ENCODE results near the gene MYO1A. TPM values are rescaled to one million over a fixed set of nuclear protein-coding genes. Genes with fewer than 3 reads are reported as not detected.
"Not testable (repeated sequence)": the region's sequence is repeated elsewhere in the genome, so short reads cannot be mapped to it uniquely, and the experiment has no call there.

The MYO1A gene
- total RNA-seq, 1 experiment from 2014 or later = 0.12 TPM

DNA sequence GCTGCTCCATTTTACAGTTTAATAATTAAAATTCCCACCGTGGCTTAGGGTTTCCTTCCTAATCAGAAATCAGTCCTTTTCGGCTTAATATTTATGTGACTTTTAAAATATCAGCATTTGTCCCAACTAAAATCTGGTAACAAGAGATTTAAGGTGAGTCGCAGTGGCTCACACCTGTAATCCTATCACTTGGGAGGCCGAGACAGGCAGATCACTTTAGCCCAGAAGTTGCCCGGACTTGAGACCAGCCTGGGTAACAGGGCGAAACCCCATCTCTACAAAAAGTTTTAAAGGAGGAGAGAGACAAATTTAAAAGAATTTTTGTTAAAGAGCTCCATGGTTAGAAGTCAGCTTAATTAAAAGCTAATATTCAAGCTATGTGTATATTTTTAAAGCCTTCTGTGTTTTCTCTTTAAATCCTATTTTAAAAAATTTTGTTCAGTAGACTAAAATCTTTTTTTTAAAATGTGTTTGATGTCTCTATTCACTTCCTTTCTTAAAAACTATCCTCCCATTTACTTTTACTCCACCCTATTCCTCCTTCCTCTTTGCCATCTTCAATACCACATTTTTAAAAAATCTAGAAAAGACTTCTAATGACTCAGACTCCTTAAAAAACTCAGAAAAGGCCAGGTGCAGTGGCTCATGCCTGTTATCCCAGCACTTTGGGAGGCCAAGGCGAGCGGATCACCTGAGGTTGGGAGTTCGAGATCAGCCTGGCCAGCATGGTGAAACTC, 29.8 kb downstream of the MYO1A start:
- peaks cover 10% of the 10 kb centered on the region for H3K27me3 Mint-ChIP-seq (ENCODE audit: insufficient read depth, unreplicated experiment)
- intact Hi-C loops (cut with micrococcal nuclease) = no loop called here
- H3K36me3 Mint-ChIP-seq (ENCODE audit: insufficient read depth, unreplicated experiment) = no peaks in the 10 kb centered on the region
- H3K9me3 Mint-ChIP-seq (ENCODE audit: unreplicated experiment) = no peaks in the 10 kb centered on the region
- TF ChIP-seq, protein P1, sequence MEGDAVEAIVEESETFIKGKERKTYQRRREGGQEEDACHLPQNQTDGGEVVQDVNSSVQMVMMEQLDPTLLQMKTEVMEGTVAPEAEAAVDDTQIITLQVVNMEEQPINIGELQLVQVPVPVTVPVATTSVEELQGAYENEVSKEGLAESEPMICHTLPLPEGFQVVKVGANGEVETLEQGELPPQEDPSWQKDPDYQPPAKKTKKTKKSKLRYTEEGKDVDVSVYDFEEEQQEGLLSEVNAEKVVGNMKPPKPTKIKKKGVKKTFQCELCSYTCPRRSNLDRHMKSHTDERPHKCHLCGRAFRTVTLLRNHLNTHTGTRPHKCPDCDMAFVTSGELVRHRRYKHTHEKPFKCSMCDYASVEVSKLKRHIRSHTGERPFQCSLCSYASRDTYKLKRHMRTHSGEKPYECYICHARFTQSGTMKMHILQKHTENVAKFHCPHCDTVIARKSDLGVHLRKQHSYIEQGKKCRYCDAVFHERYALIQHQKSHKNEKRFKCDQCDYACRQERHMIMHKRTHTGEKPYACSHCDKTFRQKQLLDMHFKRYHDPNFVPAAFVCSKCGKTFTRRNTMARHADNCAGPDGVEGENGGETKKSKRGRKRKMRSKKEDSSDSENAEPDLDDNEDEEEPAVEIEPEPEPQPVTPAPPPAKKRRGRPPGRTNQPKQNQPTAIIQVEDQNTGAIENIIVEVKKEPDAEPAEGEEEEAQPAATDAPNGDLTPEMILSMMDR (IDR thresholded peaks at IDR 0.05; ENCODE audit: unreplicated experiment) = no peak
- BruUV-seq (replicated peaks) = no TSS peak
- no peak overlapping the region for H3K4me3 Mint-ChIP-seq (ENCODE audit: unreplicated experiment)
- peak overlapping the region; percentile 39 for H3K27ac Mint-ChIP-seq (ENCODE audit: low read depth, unreplicated experiment)
- POLR2A ChIA-PET = interaction anchor here (0.6 to 1.4 kb wide), 4 partner anchors 7 to 155 kb away, joined by 3 to 4 read pairs (median 4); no protein-coding TSS in a partner anchor
- H3K4me1 Mint-ChIP-seq (ENCODE audit: insufficient read depth, unreplicated experiment) = no peaks in the 10 kb centered on the region
- DNase-seq (ENCODE audit: unreplicated experiment) = no peak
- CTCF ChIA-PET = interaction anchor here (1.2 to 3.5 kb wide), 5 partner anchors 9 to 18 kb away, joined by 3 to 12 read pairs (median 8); partner anchors contain the start of gene ZBTB39

DNA sequence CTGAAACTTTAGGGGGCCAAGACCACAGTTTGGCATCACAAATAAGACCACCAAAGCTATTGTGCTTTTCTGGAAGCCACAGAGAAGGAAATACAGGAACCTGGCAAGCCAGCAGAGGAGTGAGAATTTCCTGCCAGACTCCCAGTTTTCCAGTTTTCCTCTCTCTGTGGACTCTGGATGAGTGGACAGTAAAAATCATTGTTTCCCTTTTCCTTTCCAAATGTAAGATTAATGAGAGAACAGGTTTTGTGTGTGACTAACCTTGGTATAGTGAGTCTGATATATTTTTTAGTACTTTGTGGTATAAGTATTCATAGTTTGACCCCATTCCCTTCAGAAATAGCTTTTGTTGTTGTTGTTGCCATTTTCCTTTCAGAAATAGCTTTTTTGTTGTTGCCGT, 31.0 kb downstream of the MYO1A start:
- peaks cover 22% of the 10 kb centered on the region for H3K27me3 Mint-ChIP-seq (ENCODE audit: insufficient read depth, unreplicated experiment)
- intact Hi-C loops (cut with micrococcal nuclease) = no loop called here
- H3K9me3 Mint-ChIP-seq (ENCODE audit: unreplicated experiment) = no peaks in the 10 kb centered on the region
- CTCF ChIA-PET = interaction anchor here (0.7 to 5.1 kb wide), 7 partner anchors 8 to 42 kb away, joined by 3 to 49 read pairs (median 5); partner anchors contain the start of gene ZBTB39
- TF ChIP-seq, protein P1 (IDR thresholded peaks at IDR 0.05; ENCODE audit: unreplicated experiment) = no peak
- DNase-seq (ENCODE audit: unreplicated experiment) = no peak
- POLR2A ChIA-PET = interaction anchor here (0.6 to 1.3 kb wide), 3 partner anchors 11 to 54 kb away, joined by 3 to 4 read pairs (median 3); no protein-coding TSS in a partner anchor
- no peaks in the 10 kb centered on the region for H3K36me3 Mint-ChIP-seq (ENCODE audit: insufficient read depth, unreplicated experiment)
- no TSS peak for BruUV-seq (replicated peaks)
- no peak overlapping the region for H3K27ac Mint-ChIP-seq (ENCODE audit: low read depth, unreplicated experiment)
- H3K4me1 Mint-ChIP-seq (ENCODE audit: insufficient read depth, unreplicated experiment) = no peaks in the 10 kb centered on the region
- H3K4me3 Mint-ChIP-seq (ENCODE audit: unreplicated experiment) = no peak overlapping the region

DNA sequence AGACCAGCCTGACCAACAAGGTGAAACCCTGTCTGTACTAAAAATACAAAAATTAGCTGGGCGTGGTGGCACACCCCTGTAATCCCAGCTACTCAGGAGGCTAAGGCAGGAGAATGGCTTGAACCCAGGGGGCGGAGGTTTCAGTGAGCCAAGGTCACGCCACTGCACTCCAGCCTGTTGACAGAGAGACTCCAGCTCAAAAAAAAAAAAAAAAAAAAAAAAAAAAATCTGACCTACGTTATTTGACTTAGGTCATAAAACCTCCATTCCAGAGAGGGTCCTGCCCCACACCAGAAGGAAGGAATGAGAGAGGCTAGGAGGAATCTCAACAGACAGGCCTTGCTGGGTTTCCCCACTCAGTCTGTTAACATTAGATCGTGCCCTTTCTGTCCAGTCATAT, 31.6 kb downstream of the MYO1A start:
- ChIA-PET POLR2A (interaction anchor here (1.1 kb wide), 1 partner anchor 19 kb away, joined by 3 read pairs; no protein-coding TSS in a partner anchor), CTCF (interaction anchor here (0.7 to 5.1 kb wide), 8 partner anchors 7 to 43 kb away, joined by 3 to 49 read pairs (median 4); partner anchors contain the start of gene ZBTB39)
- H3K27me3 Mint-ChIP-seq (ENCODE audit: insufficient read depth, unreplicated experiment) = peaks cover 28% of the 10 kb centered on the region
- H3K4me1 Mint-ChIP-seq (ENCODE audit: insufficient read depth, unreplicated experiment); H3K36me3 Mint-ChIP-seq (ENCODE audit: insufficient read depth, unreplicated experiment); intact Hi-C loops (cut with micrococcal nuclease); H3K4me3 Mint-ChIP-seq (ENCODE audit: unreplicated experiment); DNase-seq (ENCODE audit: unreplicated experiment); H3K9me3 Mint-ChIP-seq (ENCODE audit: unreplicated experiment); H3K27ac Mint-ChIP-seq (ENCODE audit: low read depth, unreplicated experiment); BruUV-seq (replicated peaks): not testable (repeated sequence)

DNA sequence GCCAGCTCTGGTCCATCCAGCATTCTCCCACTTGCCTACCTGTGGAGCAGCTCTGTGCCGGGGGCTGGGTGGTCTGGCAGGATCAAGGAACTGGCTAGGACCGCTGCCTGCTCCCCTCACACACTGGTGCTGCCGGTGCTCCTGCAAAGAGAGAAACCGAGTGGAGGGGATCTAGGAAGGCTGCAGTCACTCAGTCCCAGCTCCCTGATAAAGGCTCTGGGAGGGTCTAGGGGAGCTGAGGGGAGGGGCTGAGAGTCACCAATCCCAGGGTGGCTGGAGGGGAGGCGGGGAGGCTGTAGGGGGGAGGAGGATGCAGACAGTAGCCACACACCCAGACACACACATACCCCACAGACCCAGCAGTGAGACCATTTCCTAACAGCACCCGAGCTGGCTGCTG, 33.6 kb downstream of the MYO1A start, which contains the start of gene TAC3:
Gene TAC3, minus strand, starts transcription at position 182 of the 400 bp plus-strand sequence. CDS start 732 bp downstream, outside the sequence.
- Mint-ChIP-seq H3K4me1 (ENCODE audit: insufficient read depth, unreplicated experiment) (no peaks in the 10 kb centered on the region), H3K27me3 (ENCODE audit: insufficient read depth, unreplicated experiment) (peaks cover 40% of the 10 kb centered on the region), H3K9me3 (ENCODE audit: unreplicated experiment) (no peaks in the 10 kb centered on the region), H3K36me3 (ENCODE audit: insufficient read depth, unreplicated experiment) (no peaks in the 10 kb centered on the region), H3K27ac (ENCODE audit: low read depth, unreplicated experiment) (no peak within 1 kb of the TSS), H3K4me3 (ENCODE audit: unreplicated experiment) (no peak within 1 kb of the TSS)
- DNase-seq (ENCODE audit: unreplicated experiment) = no peak
- POLR2A ChIA-PET = interaction anchor here (0.6 kb wide), 1 partner anchor 317 kb away, joined by 3 read pairs; no protein-coding TSS in a partner anchor
- BruUV-seq (replicated peaks) = no TSS peak
- CTCF ChIA-PET = interaction anchor here (0.5 to 5.1 kb wide), 8 partner anchors 8 to 250 kb away, joined by 3 to 49 read pairs (median 5); no protein-coding TSS in a partner anchor
- intact Hi-C loops (cut with micrococcal nuclease) = no loop called here
- TF ChIP-seq, protein P1 (IDR thresholded peaks at IDR 0.05; ENCODE audit: unreplicated experiment) = no peak
